ENCODE results near the gene CERT1.

CERT1 gene

DNA sequence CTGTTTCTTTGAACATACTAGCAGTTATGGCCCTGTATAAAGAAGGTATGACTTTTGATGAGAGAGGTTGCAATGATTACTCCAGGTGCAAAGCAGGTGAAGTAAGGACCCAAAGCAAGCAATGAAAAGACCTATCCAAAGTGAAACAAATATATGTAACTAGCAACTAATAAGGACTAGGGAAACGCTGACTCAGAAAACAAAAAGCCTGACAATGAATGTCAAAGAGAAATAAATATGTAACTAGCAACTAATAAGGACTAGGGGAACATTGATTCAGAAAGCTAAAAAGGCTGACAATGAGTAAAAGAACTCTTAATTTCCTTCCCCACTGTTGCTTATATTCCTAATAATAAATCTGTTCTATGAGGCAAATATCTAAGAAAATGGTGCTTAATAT lies 131.3 kb downstream of the CERT1 start:
- TF ChIP-seq, protein P1, sequence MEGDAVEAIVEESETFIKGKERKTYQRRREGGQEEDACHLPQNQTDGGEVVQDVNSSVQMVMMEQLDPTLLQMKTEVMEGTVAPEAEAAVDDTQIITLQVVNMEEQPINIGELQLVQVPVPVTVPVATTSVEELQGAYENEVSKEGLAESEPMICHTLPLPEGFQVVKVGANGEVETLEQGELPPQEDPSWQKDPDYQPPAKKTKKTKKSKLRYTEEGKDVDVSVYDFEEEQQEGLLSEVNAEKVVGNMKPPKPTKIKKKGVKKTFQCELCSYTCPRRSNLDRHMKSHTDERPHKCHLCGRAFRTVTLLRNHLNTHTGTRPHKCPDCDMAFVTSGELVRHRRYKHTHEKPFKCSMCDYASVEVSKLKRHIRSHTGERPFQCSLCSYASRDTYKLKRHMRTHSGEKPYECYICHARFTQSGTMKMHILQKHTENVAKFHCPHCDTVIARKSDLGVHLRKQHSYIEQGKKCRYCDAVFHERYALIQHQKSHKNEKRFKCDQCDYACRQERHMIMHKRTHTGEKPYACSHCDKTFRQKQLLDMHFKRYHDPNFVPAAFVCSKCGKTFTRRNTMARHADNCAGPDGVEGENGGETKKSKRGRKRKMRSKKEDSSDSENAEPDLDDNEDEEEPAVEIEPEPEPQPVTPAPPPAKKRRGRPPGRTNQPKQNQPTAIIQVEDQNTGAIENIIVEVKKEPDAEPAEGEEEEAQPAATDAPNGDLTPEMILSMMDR (IDR thresholded peaks at IDR 0.05; ENCODE audit: low read depth, low read length), result no peak
- H3K4me3 ChIP-seq (ENCODE audit: low read depth, low read length), result no peak overlapping the region

DNA sequence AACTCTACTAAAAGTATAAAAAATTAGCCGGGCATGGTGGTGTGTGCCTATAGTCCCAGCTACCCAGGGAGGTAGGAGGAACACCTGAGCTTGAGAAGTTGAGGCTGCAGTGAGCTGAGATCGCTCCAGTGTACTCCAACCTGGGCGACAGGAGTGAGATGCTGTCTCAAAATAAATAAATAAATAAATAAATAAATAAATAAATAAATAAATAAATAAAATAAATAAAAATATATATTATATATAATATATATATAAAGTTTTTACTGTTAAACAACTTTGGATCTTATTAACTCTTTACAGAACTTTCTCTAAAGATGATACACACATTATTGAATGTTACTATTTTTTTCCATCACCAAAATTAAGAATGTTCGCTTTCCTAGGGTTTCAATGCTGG lies 136.0 kb downstream of the CERT1 start:
- TF ChIP-seq, protein P1 (IDR thresholded peaks at IDR 0.05; ENCODE audit: low read depth, low read length), result no peak
- no peak overlapping the region for H3K4me3 ChIP-seq (ENCODE audit: low read depth, low read length)

DNA sequence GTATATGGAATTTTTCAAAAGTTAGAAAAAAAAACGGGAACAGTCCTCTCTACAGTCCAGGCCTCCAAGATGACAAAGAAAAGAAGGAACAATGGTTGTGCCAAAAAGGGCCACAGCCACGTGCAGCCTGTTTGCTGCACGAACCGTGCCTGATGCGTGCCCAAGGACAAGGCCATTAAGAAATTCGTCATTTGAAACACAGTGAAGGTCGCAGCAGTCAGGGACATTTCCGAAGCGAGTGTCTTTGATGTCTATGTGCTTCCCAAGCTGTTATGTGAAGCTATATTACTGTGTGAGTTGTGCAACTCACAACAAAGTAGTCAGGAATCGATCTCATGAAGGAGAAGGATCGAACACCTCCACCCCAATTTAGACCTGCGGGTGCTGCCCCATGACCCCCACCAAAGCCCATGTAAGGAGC lies 137.0 kb downstream of the CERT1 start:
- TF ChIP-seq, protein P1 (IDR thresholded peaks at IDR 0.05; ENCODE audit: low read depth, low read length), result no peak
- H3K4me3 ChIP-seq (ENCODE audit: low read depth, low read length), result no peak overlapping the region

DNA sequence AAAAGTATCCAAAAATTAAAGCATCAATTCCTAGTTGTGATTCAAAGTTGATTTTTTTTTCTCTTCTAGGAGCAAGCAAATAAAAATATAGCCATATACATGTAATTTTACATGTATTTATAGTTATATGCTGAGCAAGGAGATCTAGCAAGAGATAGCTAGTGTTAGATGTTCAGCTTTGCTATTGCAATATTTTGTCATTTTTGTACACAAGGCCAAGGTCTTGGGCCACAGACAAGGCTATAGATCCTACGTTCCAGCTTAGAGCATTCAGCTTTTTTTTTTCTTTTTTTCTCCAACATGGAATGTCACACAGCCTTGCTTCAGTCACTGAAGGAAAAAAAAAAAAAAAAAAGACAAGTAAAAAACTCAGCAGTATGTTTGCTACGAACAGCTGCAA lies 137.6 kb downstream of the CERT1 start:
- TF ChIP-seq, protein P1 (IDR thresholded peaks at IDR 0.05; ENCODE audit: low read depth, low read length), result no peak
- H3K4me3 ChIP-seq (ENCODE audit: low read depth, low read length), result no peak overlapping the region

DNA sequence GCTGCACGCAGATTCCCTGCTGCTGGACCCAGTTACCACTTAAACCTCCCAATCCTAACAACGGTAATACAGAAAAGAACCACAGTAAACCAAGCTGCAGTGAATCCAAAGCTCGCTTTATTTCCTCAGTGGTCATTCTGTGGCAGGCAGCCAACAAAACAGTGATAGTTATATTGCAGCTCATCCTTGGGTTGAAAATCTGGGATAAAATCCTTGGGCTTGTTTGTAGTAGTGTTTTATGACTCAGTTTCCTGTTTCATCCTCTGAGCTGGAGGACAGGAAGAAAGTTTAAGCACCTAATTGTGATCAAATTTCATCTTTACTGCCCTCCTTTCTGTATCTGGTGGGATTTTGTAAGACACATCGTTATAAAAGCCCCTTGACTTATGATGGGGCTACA lies 143.0 kb downstream of the CERT1 start:
- TF ChIP-seq, protein P1 (IDR thresholded peaks at IDR 0.05; ENCODE audit: low read depth, low read length), result no peak
- H3K4me3 ChIP-seq (ENCODE audit: low read depth, low read length), result no peak overlapping the region

DNA sequence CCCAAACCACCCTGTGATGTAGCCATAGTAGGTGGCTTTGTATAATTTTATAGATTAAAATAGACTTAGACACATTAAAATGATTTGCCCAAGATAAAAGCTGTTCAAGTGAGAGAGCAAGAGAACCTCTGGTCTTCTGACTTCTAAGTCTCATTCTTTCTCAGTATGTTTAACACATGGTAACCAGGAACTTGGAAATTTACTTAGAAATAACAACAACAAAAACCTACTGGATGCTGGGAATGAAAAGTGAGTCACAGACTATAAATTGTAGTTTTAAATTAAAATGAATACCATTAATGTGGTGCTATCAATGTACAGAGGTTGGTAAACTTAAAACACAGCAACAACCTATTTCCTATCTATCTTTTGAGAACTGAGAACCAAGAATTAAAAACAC lies 144.0 kb downstream of the CERT1 start:
- TF ChIP-seq, protein P1 (IDR thresholded peaks at IDR 0.05; ENCODE audit: low read depth, low read length), result no peak
- no peak overlapping the region for H3K4me3 ChIP-seq (ENCODE audit: low read depth, low read length)

DNA sequence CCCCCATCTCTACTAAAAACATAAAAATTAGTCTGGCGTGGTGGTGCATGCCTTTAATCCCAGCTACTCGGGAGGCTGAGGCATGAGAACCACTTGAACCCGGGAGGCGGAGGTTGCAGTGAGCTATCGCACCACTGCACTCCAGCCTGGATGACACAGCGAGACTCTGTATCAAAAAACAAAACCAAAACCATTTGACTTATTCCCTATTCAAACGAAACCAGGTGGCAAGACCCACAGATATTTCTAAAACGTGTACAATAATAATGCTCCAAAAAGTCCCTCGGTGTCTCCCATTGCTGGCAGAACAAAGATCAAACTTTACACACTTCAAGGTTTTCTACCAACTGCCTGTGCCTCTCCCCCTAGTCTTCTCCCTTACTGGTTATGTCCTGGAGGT lies 144.6 kb downstream of the CERT1 start:
- TF ChIP-seq, protein P1 (IDR thresholded peaks at IDR 0.05; ENCODE audit: low read depth, low read length), result no peak

More for the DNA sequence above, 144.6 kb downstream of the CERT1 start:
- no peak overlapping the region for H3K4me3 ChIP-seq (ENCODE audit: low read depth, low read length)

Data from WI38 (cell line).